IMR-90 (cell line): ENCODE results near the gene SHC1. TPM values are rescaled to one million over a fixed set of nuclear protein-coding genes. Genes with fewer than 3 reads are reported as not detected.

Experiments
- ATAC-seq: fragments of 200-7000 bp; cut with Tn5 transposase; 2 replicates; pipeline ENCODE4 v1.9.1; 2020; ENCODE audit warnings: low read depth, mild to moderate bottlenecking, moderate library complexity
- BruUV-seq: library from RNA; stranded (reverse); fragments of 400-500 nt; replicated peaks from 2 replicates; lab custom pipeline; 2021; lab: Mats Ljungman, UMichigan
- CTCF ChIA-PET: fragments of 300-600 bp; formaldehyde crosslinking; extraction: SDS; loops from one replicate; lab custom pipeline; 2021; ENCODE audit warnings: antibody characterized with exemption; lab: Yijun Ruan, JAX
- POLR2A ChIA-PET: fragments of 300-600 bp; sonication (Branson Sonifier 250); formaldehyde crosslinking; loops from one replicate; lab custom pipeline; 2022; ENCODE audit warnings: antibody characterized with exemption; ENCODE audit not compliant: unreplicated experiment; lab: Charles Lee
- DNase-seq: peaks from one replicate; pipeline ENCODE4 v3.0.0; 2013
- H2AFZ ChIP-seq: replicated peaks from 2 replicates; pipeline ENCODE3; 2013; ENCODE audit warnings: low read length, mild to moderate bottlenecking; ENCODE audit not compliant: poor library complexity
- H2AK5ac ChIP-seq: 2 replicates; pipeline ENCODE4 v1.6.1; 2013; ENCODE audit warnings: low read depth, low read length, inconsistent platforms
- H2AK9ac ChIP-seq: replicated peaks from 2 replicates; pipeline ENCODE3; 2013; ENCODE audit warnings: mild to moderate bottlenecking, low read depth, low read length, moderate library complexity; ENCODE audit not compliant: poor library complexity
- H2BK120ac ChIP-seq: 2 replicates; pipeline ENCODE4 v1.6.1; 2013; ENCODE audit warnings: low read depth, low read length, inconsistent platforms
- H2BK15ac ChIP-seq: 3 replicates; pipeline ENCODE4 v1.6.1; 2013; ENCODE audit warnings: low read depth, low read length, inconsistent platforms
- H2BK20ac ChIP-seq: 2 replicates; pipeline ENCODE4 v1.6.1; 2013; ENCODE audit warnings: low read depth, mild to moderate bottlenecking, inconsistent platforms, low read length, moderate library complexity
- H2BK5ac ChIP-seq: 2 replicates; pipeline ENCODE4 v1.6.1; 2013; ENCODE audit warnings: mild to moderate bottlenecking, low read depth, low read length, inconsistent platforms; ENCODE audit not compliant: poor library complexity, severe bottlenecking
- H3K14ac ChIP-seq: replicated peaks from 2 replicates; pipeline ENCODE4 v1.6.1; 2013; ENCODE audit warnings: low read depth, low read length, inconsistent platforms
- H3K18ac ChIP-seq: 2 replicates; pipeline ENCODE4 v1.6.1; 2013; ENCODE audit warnings: low read depth, low read length, control low read depth
- H3K23ac ChIP-seq: 2 replicates; pipeline ENCODE4 v1.6.1; 2013; ENCODE audit warnings: low read depth, low read length, inconsistent platforms
- H3K27ac ChIP-seq: 2 replicates; pipeline ENCODE4 v1.5.1; 2013; ENCODE audit warnings: mild to moderate bottlenecking, control low read depth, low read length; ENCODE audit not compliant: insufficient read depth
- H3K27me3 ChIP-seq: 2 replicates; pipeline ENCODE4 v1.6.1; 2013; ENCODE audit warnings: low read length; ENCODE audit not compliant: control insufficient read depth, insufficient read depth
- H3K36me3 ChIP-seq: 2 replicates; pipeline ENCODE4 v1.6.1; 2013; ENCODE audit warnings: low read length, mixed read lengths; ENCODE audit not compliant: control insufficient read depth, insufficient read depth
- H3K4ac ChIP-seq: 2 replicates; pipeline ENCODE4 v1.6.1; 2013; ENCODE audit warnings: low read depth, low read length, inconsistent platforms
- H3K4me1 ChIP-seq: 2 replicates; pipeline ENCODE4 v1.6.1; 2013; ENCODE audit warnings: low read length, mixed read lengths; ENCODE audit not compliant: control insufficient read depth, insufficient read depth
- H3K4me2 ChIP-seq: 2 replicates; pipeline ENCODE4 v1.6.1; 2013; ENCODE audit warnings: low read depth, mild to moderate bottlenecking, control low read depth, low read length, moderate library complexity
- H3K4me3 ChIP-seq: 2 replicates; pipeline ENCODE4 v1.5.1; 2013; ENCODE audit warnings: low read depth, mild to moderate bottlenecking, control low read depth, low read length, moderate library complexity; ENCODE audit not compliant: insufficient read depth
- H3K56ac ChIP-seq: 2 replicates; pipeline ENCODE4 v1.6.1; 2013; ENCODE audit warnings: low read length, inconsistent platforms; ENCODE audit not compliant: insufficient read depth; ENCODE audit errors: extremely low read depth
- H3K79me1 ChIP-seq, 2 experiments: 2 replicates each; pipeline ENCODE4 v1.6.1; 2013; ENCODE audit warnings: low read length in 2 of 2, inconsistent platforms in 1 of 2, low read depth in 1 of 2
- H3K9ac ChIP-seq: 2 replicates; pipeline ENCODE4 v1.6.1; 2013; ENCODE audit warnings: low read depth, low read length, control low read depth
- H3K9me1 ChIP-seq: 2 replicates; pipeline ENCODE4 v1.6.1; 2013; ENCODE audit warnings: low read length, inconsistent platforms; ENCODE audit not compliant: insufficient read depth
- H3K9me3 ChIP-seq: 2 replicates; pipeline ENCODE4 v1.6.1; 2013; ENCODE audit warnings: low read length; ENCODE audit not compliant: control insufficient read depth, insufficient read depth
- H4K20me1 ChIP-seq: 2 replicates; pipeline ENCODE4 v1.6.1; 2013; ENCODE audit warnings: low read length, inconsistent platforms; ENCODE audit not compliant: insufficient read depth
- H4K5ac ChIP-seq: 2 replicates; pipeline ENCODE4 v1.6.1; 2013; ENCODE audit warnings: mild to moderate bottlenecking, low read depth, low read length, control low read depth
- H4K8ac ChIP-seq, 2 experiments: 2 replicates each; pipeline ENCODE4 v1.6.1; 2013; ENCODE audit warnings: low read depth in 2 of 2, low read length in 2 of 2, control low read depth in 1 of 2, inconsistent platforms in 1 of 2
- H4K91ac ChIP-seq: 2 replicates; pipeline ENCODE4 v1.6.1; 2013; ENCODE audit warnings: low read depth, low read length, inconsistent platforms; ENCODE audit not compliant: insufficient read depth
- BHLHE40 ChIP-seq: fragments of 150-350 bp; IDR thresholded peaks from 2 replicates; pipeline ENCODE4 v1.6.1; 2016; ENCODE audit warnings: mild to moderate bottlenecking, low read depth, low read length
- CEBPB ChIP-seq: IDR thresholded peaks from 2 replicates; pipeline ENCODE4 v1.6.1; 2012; ENCODE audit warnings: low read depth, low read length, improper control_type of control experiment
- CHD1 ChIP-seq: IDR thresholded peaks from 2 replicates; pipeline ENCODE4 v1.6.1; 2012; ENCODE audit warnings: low read depth, low read length, improper control_type of control experiment
- FOS ChIP-seq: fragments of 150-350 bp; IDR thresholded peaks from 2 replicates; pipeline ENCODE4 v1.6.1; 2016; ENCODE audit warnings: low read depth, low read length
- MAFK ChIP-seq: IDR thresholded peaks from 2 replicates; pipeline ENCODE4 v1.6.1; 2012; ENCODE audit warnings: low read depth, low read length, improper control_type of control experiment
- MAZ ChIP-seq: IDR thresholded peaks from 2 replicates; pipeline ENCODE4 v1.6.1; 2012; ENCODE audit warnings: low read depth, mild to moderate bottlenecking, low read length, improper control_type of control experiment, moderate library complexity, borderline replicate concordance
- MXI1 ChIP-seq: IDR thresholded peaks from 2 replicates; pipeline ENCODE4 v1.6.1; 2012; ENCODE audit warnings: low read depth, mild to moderate bottlenecking, low read length, moderate library complexity, borderline replicate concordance
- NFE2L2 ChIP-seq: fragments of 150-350 bp; IDR thresholded peaks from 2 replicates; pipeline ENCODE4 v1.6.1; 2016; ENCODE audit warnings: low read depth, mild to moderate bottlenecking, low read length
- POLR2A ChIP-seq: IDR thresholded peaks from 2 replicates; pipeline ENCODE4 v1.6.1; 2012; ENCODE audit warnings: mild to moderate bottlenecking, low read depth, low read length
- RAD21 ChIP-seq: IDR thresholded peaks from 2 replicates; pipeline ENCODE4 v1.6.1; 2012; ENCODE audit warnings: low read length, improper control_type of control experiment
- RCOR1 ChIP-seq: IDR thresholded peaks from 2 replicates; pipeline ENCODE4 v1.6.1; 2012; ENCODE audit warnings: mild to moderate bottlenecking, low read length, improper control_type of control experiment; ENCODE audit not compliant: insufficient replicate concordance
- RFX5 ChIP-seq: IDR thresholded peaks from 2 replicates; pipeline ENCODE4 v1.8.0; 2012; ENCODE audit warnings: low read depth, mild to moderate bottlenecking, low read length, moderate library complexity
- SMC3 ChIP-seq: fragments of 150-350 bp; IDR thresholded peaks from 2 replicates; pipeline ENCODE4 v1.6.1; 2016; ENCODE audit warnings: low read depth, mild to moderate bottlenecking, antibody characterized with exemption, low read length, moderate library complexity
- WGBS, 2 experiments: methylation state at CpG; one replicate each; pipeline versions ENCODE4 v1.1.5 to v1.1.7; 2013; ENCODE audit warnings: missing lambda C conversion rate in 2 of 2; ENCODE audit not compliant: insufficient read length in 1 of 2; ENCODE audit errors: extremely low coverage in 2 of 2; 5-methylcytosine and 5-hydroxymethylcytosine counted together
- dilution Hi-C: fragments of 300-500 bp; cut with HindIII; formaldehyde crosslinking; loops from one replicate; pipeline ENCODE4 v1.14.3; 2018; ENCODE audit warnings: low sequenced_read_pairs; ENCODE audit not compliant: unreplicated experiment
- in situ Hi-C: fragments of 300-500 bp; cut with MboI; formaldehyde crosslinking; loops from 3 replicates; pipeline ENCODE4 v1.14.3; 2019; ENCODE audit warnings: low sequenced_read_pairs, inconsistent platforms, mixed read lengths
- intact Hi-C: fragments of 100-400 bp; cut with micrococcal nuclease; formaldehyde crosslinking; loops from 2 replicates; pipeline ENCODE4 v1.10.0; 2022
- polyA plus RNA-seq, 3 experiments: library from polyadenylated mRNA; depleted of rRNA; stranded (reverse); fragments of >200 nt; gene quantifications; 2 replicates each; pipeline ENCODE4 v1.2.3, GENCODE V29; 2012; ENCODE audit warnings: low replicate concordance in 1 of 3
- total RNA-seq: library from RNA; depleted of rRNA; stranded (reverse); fragments of >200 nt; gene quantifications from 2 replicates; pipeline ENCODE4 v1.2.3, GENCODE V29; 2012
- TF ChIP-seq, protein P1 (sequence below): conservative IDR thresholded peaks from 2 replicates; pipeline ENCODE4 v1.5.1; 2012; ENCODE audit warnings: mild to moderate bottlenecking, low read depth, low read length, improper control_type of control experiment
- TF ChIP-seq, protein P2 (sequence below): fragments of 150-350 bp; IDR thresholded peaks from 2 replicates; pipeline ENCODE4 v1.6.1; 2016; ENCODE audit warnings: low read depth, mild to moderate bottlenecking, low read length, moderate library complexity, borderline replicate concordance
- TF ChIP-seq, protein P3 (sequence below): fragments of 150-350 bp; IDR thresholded peaks from 2 replicates; pipeline ENCODE4 v1.6.1; 2017; ENCODE audit warnings: mild to moderate bottlenecking, antibody characterized with exemption, low read length, low read depth

SHC1 gene
- total and polyA plus RNA-seq, 2 of the 4 experiments (the other 2 are of a cell fraction) = 352 to 355 TPM

DNA sequence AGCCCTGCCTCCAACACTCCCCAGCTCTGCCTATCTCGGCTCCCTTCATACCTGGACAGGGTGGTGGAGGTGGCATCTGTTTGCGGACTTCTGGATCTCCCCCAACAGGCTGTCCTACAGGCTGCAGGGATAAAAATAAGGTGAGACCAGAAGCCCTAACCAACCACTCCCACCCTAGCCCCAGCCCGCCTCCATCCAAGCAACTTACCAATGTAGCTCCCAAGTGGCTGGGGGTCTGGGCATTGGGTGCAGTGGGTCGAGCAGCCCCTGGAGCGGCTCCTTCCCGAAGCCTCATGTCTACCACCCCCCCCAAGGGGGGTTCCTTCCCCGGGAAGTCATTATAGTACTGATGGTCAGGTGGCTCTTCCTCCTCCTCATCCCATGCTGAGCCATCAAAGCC, 4.4 kb downstream of the SHC1 start:
- Histone ChIP-seq H3K79me1 (peaks cover 20 to 79% of the 10 kb centered on the region in 2 experiments), H2AFZ (no peak overlapping the region), H2BK20ac (no peak overlapping the region), H3K36me3 (peaks cover 58% of the 10 kb centered on the region), H3K9me3 (no peaks in the 10 kb centered on the region), H2BK15ac (no peak overlapping the region), H3K4me2 (no peak overlapping the region), H3K27ac (no peak overlapping the region), H3K14ac (no peak overlapping the region), H3K4me3 (no peak overlapping the region), H2AK5ac (no peak overlapping the region), H3K23ac (no peak overlapping the region), H3K4ac (no peak overlapping the region), H4K5ac (no peak overlapping the region), H4K91ac (no peak overlapping the region), H2BK120ac (no peak overlapping the region), H3K4me1 (peaks cover 10% of the 10 kb centered on the region), H3K9ac (no peak overlapping the region), H3K56ac (no peak overlapping the region), H4K8ac (no peak overlapping the region), H3K9me1 (peaks cover under 1% of the 10 kb centered on the region; the same call in 1 of the 2 replicates), H4K20me1 (peaks cover 47% of the 10 kb centered on the region), H3K18ac (no peak overlapping the region), H2AK9ac (no peak overlapping the region), H2BK5ac (no peak overlapping the region), H3K27me3 (no peaks in the 10 kb centered on the region)
- CTCF ChIA-PET = interaction anchor here (1.2 kb wide), 1 partner anchor 33 kb away, joined by 4 read pairs; no protein-coding TSS in a partner anchor
- POLR2A ChIA-PET = no interaction called here
- WGBS, 2 experiments = no CpG with 5 or more reads among the region's 7 CpGs
- BruUV-seq = no TSS peak
- TF ChIP-seq SMC3 = no peak
- TF ChIP-seq FOS = no peak
- TF ChIP-seq CEBPB = no peak
- TF ChIP-seq RFX5 = no peak
- TF ChIP-seq NFE2L2 = no peak
- no peak for TF ChIP-seq RAD21
- no peak for TF ChIP-seq BHLHE40
- TF ChIP-seq MAFK = no peak
- no peak for TF ChIP-seq POLR2A
- no peak for TF ChIP-seq MXI1
- no peak for TF ChIP-seq MAZ
- TF ChIP-seq, protein P1, sequence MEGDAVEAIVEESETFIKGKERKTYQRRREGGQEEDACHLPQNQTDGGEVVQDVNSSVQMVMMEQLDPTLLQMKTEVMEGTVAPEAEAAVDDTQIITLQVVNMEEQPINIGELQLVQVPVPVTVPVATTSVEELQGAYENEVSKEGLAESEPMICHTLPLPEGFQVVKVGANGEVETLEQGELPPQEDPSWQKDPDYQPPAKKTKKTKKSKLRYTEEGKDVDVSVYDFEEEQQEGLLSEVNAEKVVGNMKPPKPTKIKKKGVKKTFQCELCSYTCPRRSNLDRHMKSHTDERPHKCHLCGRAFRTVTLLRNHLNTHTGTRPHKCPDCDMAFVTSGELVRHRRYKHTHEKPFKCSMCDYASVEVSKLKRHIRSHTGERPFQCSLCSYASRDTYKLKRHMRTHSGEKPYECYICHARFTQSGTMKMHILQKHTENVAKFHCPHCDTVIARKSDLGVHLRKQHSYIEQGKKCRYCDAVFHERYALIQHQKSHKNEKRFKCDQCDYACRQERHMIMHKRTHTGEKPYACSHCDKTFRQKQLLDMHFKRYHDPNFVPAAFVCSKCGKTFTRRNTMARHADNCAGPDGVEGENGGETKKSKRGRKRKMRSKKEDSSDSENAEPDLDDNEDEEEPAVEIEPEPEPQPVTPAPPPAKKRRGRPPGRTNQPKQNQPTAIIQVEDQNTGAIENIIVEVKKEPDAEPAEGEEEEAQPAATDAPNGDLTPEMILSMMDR = no peak
- no peak for TF ChIP-seq RCOR1
- no peak for TF ChIP-seq CHD1
- TF ChIP-seq, protein P2, sequence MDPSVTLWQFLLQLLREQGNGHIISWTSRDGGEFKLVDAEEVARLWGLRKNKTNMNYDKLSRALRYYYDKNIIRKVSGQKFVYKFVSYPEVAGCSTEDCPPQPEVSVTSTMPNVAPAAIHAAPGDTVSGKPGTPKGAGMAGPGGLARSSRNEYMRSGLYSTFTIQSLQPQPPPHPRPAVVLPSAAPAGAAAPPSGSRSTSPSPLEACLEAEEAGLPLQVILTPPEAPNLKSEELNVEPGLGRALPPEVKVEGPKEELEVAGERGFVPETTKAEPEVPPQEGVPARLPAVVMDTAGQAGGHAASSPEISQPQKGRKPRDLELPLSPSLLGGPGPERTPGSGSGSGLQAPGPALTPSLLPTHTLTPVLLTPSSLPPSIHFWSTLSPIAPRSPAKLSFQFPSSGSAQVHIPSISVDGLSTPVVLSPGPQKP = no peak
- TF ChIP-seq, protein P3, sequence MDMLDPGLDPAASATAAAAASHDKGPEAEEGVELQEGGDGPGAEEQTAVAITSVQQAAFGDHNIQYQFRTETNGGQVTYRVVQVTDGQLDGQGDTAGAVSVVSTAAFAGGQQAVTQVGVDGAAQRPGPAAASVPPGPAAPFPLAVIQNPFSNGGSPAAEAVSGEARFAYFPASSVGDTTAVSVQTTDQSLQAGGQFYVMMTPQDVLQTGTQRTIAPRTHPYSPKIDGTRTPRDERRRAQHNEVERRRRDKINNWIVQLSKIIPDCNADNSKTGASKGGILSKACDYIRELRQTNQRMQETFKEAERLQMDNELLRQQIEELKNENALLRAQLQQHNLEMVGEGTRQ = no peak
- intact Hi-C loops (no loop called here), in situ Hi-C loops (no loop called here), dilution Hi-C loops (no loop called here)
- ATAC-seq = no peak
- DNase-seq = no peak
